Fibroblast of the conjunctiva (primary cell): ENCODE results near the gene UBR7.
A peak's percentile ranks its signal among the peaks of the same experiment; 100 is the strongest.
"Not testable (repeated sequence)": the region's sequence is repeated elsewhere in the genome, so short reads cannot be mapped to it uniquely, and the experiment has no call there.

ENCODE experiments used
- DNase-seq: peaks from one replicate; pipeline ENCODE4 v3.0.0-alpha.2; 2010; ENCODE audit warnings: low read depth

UBR7 gene

GRCh38 chr14:93195316-93195999 lies 11.6 kb upstream of the UBR7 start:
- DNase-seq: no peak

GRCh38 chr14:93199031-93199430 lies 8.0 kb upstream of the UBR7 start:
- no peak for DNase-seq

GRCh38 chr14:93200553-93200952 lies 6.5 kb upstream of the UBR7 start:
- no peak for DNase-seq

GRCh38 chr14:93201155-93201704 lies 5.8 kb upstream of the UBR7 start:
- DNase-seq: no peak

GRCh38 chr14:93207468-93208308 lies 632 bp downstream of the UBR7 start:
- no peak for DNase-seq

- no peak for DNase-seq
Observed at GRCh38 chr14:93212432-93212831, 5.4 kb downstream of the UBR7 start.

GRCh38 chr14:93214598-93214997 lies 7.5 kb downstream of the UBR7 start:
- no peak for DNase-seq

GRCh38 chr14:93219103-93219726 lies 12.2 kb downstream of the UBR7 start:
- DNase-seq: peak; percentile 45

- no peak for DNase-seq
Observed at GRCh38 chr14:93220509-93220908, 13.5 kb downstream of the UBR7 start.

GRCh38 chr14:93223565-93223964 lies 16.5 kb downstream of the UBR7 start:
- DNase-seq: no peak

GRCh38 chr14:93228550-93228949 lies 21.5 kb downstream of the UBR7 start:
- DNase-seq: no peak

GRCh38 chr14:93230539-93230938 lies 23.5 kb downstream of the UBR7 start:
- no peak for DNase-seq

GRCh38 chr14:93231129-93231979 lies 24.3 kb downstream of the UBR7 start:
- no peak for DNase-seq

GRCh38 chr14:93232159-93232558 lies 25.1 kb downstream of the UBR7 start:
- DNase-seq: no peak

- not testable (repeated sequence) for DNase-seq
Observed at GRCh38 chr14:93233078-93233477, 26.0 kb downstream of the UBR7 start.

GRCh38 chr14:93234798-93235197 lies 27.7 kb downstream of the UBR7 start:
- no peak for DNase-seq

GRCh38 chr14:93239869-93240677 lies 33.0 kb downstream of the UBR7 start:
- no peak for DNase-seq

- DNase-seq: no peak
Observed at GRCh38 chr14:93240678-93241000, 33.6 kb downstream of the UBR7 start.

GRCh38 chr14:93245764-93246420 lies 38.8 kb downstream of the UBR7 start:
- no peak for DNase-seq

GRCh38 chr14:93246534-93246933 lies 39.5 kb downstream of the UBR7 start:
- no peak for DNase-seq
